Endothelial cell of umbilical vein (primary cell): ENCODE results near the gene CROCC2.

Experiments
- EZH2 ChIP-seq: IDR thresholded peaks from 2 replicates; pipeline ENCODE4 v1.6.1; 2012; ENCODE audit warnings: borderline replicate concordance, low read depth, mild to moderate bottlenecking, moderate library complexity, low read length, inconsistent platforms; ENCODE audit not compliant: severe bottlenecking
- MAX ChIP-seq: IDR thresholded peaks from 2 replicates; pipeline ENCODE4 v1.6.1; 2011; ENCODE audit not compliant: insufficient read depth, insufficient read length
- MYC ChIP-seq: IDR thresholded peaks from one replicate; pipeline ENCODE4 v1.6.1; 2011; ENCODE audit warnings: mild to moderate bottlenecking, low read depth, low read length
- POLR2A ChIP-seq: IDR thresholded peaks from 2 replicates; pipeline ENCODE4 v1.6.1; 2012; ENCODE audit warnings: low read depth, mild to moderate bottlenecking, control low read depth, low read length
- POLR2AphosphoS5 ChIP-seq: IDR thresholded peaks from 2 replicates; pipeline ENCODE4 v1.6.1; 2012; ENCODE audit warnings: low read depth, mild to moderate bottlenecking, control low read depth, low read length, moderate library complexity; ENCODE audit not compliant: insufficient read depth
- TF ChIP-seq, protein P1 (sequence below), 2 donors: IDR thresholded peaks; 1 replicate in 1 of 2; 2 replicates in 1 of 2; pipeline ENCODE4 v1.5.1; 2011; ENCODE audit warnings: low read length in 2 of 2, mild to moderate bottlenecking in 2 of 2, moderate library complexity in 2 of 2, control low read depth in 1 of 2, inconsistent platforms in 1 of 2, low read depth in 1 of 2; ENCODE audit not compliant: insufficient read depth in 1 of 2; ENCODE audit errors: extremely low read depth in 1 of 2

DNA sequence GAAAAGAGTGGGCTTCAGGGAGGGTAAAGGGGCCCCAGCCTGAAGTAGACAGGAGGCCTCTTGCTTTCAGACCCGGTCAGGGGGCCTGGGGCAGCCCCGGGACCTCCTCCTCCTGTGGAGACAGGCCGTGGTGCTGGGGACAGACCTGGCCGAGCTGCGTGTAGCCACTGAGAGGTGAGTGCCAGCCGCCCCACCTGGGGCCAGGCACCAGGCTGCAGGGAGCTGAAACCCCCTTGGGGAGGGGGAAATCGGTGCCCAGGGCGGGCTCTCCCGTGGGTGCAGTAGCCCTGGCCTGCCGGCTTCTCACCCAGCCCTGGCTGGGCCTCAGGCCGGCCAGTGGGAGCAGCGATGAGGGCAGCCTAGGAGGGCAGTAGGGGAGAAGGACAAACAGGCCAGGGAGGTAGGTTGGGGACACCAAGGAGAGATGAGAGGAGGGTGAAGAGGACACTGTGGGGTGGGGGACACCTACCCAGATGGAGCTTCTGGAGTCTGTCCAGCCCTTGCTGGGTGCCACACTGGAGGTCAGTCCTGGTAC, 24.0 kb downstream of the CROCC2 start:
- TF ChIP-seq, protein P1, sequence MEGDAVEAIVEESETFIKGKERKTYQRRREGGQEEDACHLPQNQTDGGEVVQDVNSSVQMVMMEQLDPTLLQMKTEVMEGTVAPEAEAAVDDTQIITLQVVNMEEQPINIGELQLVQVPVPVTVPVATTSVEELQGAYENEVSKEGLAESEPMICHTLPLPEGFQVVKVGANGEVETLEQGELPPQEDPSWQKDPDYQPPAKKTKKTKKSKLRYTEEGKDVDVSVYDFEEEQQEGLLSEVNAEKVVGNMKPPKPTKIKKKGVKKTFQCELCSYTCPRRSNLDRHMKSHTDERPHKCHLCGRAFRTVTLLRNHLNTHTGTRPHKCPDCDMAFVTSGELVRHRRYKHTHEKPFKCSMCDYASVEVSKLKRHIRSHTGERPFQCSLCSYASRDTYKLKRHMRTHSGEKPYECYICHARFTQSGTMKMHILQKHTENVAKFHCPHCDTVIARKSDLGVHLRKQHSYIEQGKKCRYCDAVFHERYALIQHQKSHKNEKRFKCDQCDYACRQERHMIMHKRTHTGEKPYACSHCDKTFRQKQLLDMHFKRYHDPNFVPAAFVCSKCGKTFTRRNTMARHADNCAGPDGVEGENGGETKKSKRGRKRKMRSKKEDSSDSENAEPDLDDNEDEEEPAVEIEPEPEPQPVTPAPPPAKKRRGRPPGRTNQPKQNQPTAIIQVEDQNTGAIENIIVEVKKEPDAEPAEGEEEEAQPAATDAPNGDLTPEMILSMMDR (IDR thresholded peaks at IDR 0.05; ENCODE audit: extremely low read depth in 1 of 2, insufficient read depth in 1 of 2, low read depth in 1 of 2, low read length in 2 of 2): no peak
- TF ChIP-seq POLR2A (no peak), MAX (no peak), POLR2AphosphoS5 (no peak), EZH2 (no peak), MYC (no peak)
